ENCODE results near the gene COG2.
"Not testable (repeated sequence)": the region's sequence is repeated elsewhere in the genome, so short reads cannot be mapped to it uniquely, and the experiment has no call there.

The COG2 gene, protein sequence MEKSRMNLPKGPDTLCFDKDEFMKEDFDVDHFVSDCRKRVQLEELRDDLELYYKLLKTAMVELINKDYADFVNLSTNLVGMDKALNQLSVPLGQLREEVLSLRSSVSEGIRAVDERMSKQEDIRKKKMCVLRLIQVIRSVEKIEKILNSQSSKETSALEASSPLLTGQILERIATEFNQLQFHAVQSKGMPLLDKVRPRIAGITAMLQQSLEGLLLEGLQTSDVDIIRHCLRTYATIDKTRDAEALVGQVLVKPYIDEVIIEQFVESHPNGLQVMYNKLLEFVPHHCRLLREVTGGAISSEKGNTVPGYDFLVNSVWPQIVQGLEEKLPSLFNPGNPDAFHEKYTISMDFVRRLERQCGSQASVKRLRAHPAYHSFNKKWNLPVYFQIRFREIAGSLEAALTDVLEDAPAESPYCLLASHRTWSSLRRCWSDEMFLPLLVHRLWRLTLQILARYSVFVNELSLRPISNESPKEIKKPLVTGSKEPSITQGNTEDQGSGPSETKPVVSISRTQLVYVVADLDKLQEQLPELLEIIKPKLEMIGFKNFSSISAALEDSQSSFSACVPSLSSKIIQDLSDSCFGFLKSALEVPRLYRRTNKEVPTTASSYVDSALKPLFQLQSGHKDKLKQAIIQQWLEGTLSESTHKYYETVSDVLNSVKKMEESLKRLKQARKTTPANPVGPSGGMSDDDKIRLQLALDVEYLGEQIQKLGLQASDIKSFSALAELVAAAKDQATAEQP

DNA sequence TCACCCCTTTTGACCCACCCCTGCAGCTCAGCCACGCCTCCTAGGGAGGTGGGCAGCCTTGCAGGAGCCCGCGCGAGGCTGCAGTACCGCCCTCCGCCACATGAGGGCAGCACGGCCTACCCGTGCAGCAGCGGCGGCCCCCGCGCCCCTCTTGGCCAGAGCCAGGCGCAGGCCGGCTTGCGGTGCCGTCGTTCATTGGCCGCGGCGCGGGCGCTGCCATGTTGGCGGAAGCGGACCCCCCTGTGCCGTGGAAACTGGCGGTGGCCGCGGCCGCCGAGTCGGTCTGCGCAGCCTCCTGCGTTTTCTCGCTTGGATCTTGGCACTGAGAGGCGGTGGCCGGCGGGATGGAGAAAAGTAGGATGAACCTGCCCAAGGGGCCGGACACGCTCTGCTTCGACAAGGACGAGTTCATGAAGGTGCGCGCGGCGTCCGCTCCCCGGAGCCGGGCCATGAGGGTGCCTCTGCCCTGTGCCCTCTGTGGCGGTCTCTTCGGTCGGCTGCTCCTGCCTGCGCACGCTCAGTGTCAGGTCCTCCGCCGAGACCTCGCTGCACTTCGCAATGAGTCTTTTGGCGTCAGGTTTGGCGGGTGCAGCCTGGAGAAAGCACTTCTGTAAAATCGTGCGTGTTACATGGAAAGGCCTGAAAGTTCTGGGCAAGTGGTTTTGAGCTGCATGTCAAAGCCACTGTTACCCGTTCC, at the start of gene COG2:
Gene COG2 (plus strand): TSS at position 219 of the 697 bp plus-strand sequence. CDS start 126 bp downstream, at position 345.
- peak; percentile 59 for DNase-seq

DNA sequence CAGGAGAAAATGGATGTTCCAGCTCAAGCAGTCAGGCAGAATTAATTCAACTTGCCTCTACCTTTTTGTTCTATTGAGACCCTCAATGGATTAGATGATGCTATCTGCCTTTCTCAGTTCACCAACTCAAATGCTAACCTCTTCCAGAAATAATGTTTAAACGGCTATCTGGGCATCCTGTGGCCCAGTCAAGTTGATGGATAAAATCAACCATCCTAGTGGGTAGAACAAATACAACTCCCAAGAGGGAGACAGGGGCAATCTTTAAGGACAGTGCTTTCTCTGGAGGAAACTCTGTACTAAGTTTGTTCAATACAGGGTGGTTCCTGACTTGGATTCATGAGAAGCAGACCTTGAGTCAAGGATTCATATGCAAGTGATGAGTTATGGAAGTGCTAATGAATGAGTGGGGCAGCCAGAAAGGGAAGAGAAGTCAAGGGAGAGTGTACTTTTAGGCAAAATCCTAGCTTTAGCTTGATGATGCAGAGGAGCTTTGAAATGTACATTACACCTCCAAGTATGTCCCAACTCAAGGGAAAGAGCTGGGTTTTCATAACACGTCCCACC, 49.4 kb upstream of the COG2 start:
- DNase-seq, result no peak

DNA sequence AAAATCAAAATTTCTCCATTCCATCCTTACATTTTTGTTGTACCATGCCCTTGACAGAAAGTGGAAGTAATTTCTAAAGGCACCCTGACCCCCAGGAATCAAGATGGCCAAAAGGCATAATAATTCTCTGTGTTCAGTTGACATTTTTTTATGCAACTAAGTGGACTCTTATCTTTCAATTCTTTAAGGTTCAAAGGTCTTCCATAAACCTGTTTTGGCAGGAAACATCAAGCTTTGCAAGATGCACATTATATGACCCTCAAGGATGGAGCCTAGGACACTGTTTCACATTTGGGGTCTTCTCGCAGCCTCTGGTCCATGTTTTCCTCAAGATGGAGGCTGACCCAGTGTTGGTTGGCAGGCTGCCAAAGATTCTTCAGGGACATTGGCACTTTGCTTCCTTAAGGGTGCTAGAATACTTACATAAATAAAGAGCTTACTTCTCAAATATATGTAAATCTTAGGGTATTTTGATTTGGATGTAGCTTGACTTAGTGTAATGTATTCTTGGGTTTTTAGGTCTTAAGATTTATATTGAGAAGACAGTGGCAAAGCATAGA, 48.0 kb upstream of the COG2 start:
- no peak for DNase-seq

DNA sequence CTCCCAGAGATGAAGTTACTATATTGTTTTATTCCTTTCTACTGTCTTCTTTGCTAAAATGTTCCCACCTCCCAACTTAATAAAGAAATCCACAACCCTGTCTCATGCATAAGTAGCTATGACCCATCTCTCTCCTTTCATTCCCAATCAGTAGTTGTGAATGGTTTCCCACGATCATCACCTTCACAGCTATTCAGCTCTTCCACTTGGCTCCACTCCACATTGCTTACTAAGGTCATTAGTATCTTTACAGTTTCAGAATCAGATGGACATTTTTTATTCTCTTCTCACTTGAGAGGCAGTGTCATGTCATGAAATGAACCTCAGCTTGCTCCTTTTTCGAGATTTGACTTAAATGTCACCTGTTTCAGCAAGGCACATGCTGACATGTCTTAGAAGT, 47.1 kb upstream of the COG2 start:
- DNase-seq, result no peak

DNA sequence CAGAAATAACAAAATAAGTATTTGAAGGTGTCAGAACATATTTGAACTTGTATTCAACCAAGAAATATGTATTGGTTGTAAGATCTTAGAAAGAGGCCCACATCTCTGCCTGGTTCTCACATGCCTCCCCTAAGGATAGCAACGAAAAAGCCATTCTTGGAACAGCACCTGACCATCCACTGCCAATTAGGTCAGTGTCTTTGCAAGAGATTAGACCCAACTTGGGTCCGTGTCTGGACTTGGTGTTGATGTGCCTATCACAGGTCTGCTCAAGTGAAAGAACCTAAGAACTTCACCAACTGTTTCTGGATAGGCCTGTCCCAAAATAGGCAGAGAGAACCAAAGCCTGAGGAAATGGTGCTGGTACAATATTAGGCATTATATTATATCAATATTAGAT, 46.0 kb upstream of the COG2 start:
- no peak for DNase-seq

DNA sequence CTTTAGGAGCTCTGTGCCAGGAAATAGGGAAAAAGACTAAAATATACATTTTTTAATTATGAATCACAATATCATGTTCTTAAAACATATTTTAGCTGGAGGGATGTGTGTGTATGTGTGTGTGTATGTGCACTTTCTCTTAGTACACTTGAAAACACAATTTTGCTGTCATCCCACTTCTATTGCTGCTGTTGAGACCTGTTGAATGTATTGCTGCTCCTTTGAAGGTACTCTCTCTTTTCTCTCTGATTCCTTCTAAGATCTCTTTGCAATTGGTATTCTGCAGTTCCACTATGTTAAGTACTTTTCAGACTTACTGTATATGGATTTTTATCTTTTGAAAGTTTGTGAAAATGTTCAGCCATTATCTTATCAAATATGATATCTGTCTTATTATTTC, 43.5 kb upstream of the COG2 start:
- no peak for DNase-seq

DNA sequence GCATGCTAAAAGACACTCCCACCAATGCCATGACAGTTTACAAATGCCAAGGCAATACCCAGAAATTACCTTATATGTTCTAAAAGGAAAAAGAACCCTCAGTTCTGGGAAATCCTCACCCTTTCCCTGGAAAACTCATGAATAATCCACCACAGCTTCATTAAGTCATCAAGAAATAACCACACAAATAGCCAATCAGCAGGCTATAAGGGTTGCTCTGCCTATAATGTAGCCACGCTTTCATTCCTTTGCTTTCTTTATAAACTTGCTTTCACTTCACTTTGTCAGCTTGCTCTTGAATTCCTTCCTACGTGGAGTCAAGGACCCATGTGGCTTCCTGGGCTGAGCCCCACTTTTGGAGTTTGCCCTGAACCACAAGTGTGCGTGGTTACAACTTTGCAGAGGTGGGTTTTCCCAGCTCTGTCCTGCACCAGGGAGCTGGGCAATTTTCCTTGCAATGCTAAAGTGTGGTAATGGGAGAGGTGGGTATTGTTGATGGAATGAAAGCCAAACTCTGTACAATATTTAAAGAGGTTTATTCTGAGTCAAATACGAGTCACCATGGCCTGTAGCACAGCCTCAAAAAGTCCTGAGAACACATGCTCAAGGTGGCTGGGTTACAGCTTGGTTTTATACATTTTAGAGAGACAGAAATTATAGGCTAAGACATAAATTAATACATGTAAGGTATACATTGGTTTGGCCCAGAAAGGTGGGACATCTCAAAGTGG, 42.2 kb upstream of the COG2 start:
- DNase-seq, result no peak

DNA sequence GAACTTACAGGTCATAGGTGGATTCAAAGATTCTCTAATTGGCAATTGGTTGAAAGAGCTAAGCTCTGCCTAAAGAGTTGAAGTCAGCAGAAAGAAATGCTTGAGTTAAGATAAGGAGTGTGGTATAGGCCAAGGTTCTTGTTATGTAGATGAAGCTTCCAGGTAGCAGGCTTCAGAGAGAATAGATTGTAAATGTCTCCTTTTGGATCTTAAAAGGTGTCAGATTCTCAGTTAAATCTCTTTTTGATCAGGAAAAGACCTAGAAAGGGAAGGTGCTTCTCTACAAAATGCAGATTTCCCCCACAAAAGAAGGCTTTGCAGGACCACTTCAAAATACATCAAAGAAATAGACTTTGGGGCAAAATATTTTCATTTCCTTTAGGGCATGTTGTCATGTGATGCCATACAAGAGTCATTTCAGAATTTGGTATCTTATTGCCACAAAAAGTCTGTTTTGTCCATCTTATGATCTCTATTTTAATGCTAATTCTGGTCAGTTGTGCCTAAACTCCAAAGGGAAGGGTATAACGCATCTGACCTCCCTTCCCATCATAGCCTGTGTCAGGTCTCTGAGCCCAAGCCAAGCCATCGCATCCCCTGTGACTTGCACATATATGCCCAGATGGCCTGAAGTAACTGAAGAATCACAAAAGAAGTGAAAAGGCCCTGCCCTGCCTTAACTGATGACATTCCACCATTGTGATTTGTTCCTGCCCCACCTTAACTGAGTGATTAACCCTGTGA, 41.5 kb upstream of the COG2 start:
- not testable (repeated sequence) for DNase-seq

DNA sequence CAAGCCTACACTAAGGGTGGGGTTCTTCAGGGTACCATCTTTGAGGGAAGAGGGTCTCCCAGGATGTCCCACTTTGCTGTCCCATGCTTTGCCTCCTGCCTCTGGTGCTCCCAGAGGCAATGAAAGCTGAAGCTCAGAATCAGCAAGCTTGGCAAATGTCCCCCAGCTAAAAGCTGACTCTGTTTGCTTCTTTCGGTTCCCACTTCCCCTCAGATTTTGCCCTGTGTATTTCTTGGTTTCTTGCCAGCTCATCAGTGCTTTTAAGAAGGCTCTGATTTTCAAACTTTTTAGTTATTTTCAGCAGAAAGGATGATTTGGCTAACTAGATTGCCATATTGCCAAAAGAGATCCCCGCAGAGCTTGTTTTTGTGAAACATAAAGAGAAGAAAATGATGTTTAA, 33.1 kb upstream of the COG2 start:
- DNase-seq, result no peak

DNA sequence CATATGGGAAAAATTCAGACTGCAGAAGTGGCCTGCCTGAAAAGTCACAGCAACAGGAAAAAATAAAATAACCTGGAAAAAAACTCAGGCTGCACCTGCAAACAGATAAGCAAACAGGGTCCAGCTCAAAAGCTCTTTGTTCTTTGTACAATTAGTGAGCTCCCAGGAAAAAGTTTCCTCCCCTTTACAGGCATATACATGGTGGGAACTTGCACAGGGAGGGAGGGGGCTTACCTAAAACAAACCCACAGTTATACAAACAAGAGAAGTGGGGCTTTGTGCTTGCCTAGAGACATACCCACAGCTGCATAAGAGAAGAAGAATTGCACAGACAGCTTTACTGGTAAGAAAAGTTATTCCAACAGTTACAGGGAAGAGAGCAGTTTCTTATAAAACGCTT, 31.7 kb upstream of the COG2 start:
- DNase-seq, result no peak

DNA sequence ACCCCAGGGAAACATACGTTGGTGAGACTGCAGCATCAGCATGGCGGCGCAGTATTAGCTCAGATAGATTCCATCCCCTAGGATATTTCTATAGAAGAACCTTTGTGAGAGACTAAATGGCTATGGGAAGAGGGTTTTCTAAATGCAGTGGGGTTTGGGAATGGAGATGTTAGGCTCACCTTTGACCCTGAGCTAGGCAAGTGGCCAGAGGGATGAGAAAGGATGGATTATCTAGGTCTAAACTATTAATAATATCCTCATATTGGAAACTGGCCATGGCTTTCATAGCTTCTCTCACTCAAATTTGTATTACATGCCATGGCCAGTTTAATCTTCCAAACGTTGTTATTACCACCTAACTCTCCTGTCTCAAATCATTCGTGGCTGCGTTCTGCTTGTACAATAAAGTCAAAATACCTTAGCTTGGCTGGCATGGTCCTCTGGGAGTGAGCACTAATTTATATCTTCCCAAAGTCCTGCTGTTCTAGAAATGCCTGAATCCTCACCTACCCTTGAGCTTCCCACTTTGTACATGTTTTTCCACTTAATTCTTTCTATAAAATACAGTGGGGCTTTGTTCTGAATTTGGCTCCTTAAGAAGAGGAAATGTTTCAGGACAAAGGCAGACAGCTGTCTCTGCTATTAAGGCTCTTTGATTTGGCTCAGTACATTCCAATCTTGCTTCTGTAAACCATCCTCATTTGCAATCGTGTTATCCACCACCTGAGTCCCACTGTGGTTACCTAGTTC, 31.0 kb upstream of the COG2 start:
- DNase-seq, result no peak

DNA sequence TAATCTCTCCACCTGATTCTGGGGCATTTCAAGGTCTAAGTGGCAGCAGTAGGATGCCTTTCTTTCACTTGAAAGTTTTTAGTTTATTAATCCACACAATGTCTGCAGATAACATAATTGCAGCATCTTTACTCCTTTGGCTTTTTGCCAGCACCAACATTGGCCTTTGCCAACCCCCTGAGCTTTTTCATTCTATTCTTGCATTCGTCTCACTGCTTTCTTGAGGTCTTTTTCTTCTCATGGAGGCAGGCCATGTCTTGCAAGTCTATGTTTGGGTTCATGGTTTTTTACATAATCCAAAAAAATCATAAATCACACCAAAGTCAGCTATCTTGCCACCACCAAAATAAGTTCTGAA, 30.4 kb upstream of the COG2 start:
- DNase-seq, result no peak

DNA sequence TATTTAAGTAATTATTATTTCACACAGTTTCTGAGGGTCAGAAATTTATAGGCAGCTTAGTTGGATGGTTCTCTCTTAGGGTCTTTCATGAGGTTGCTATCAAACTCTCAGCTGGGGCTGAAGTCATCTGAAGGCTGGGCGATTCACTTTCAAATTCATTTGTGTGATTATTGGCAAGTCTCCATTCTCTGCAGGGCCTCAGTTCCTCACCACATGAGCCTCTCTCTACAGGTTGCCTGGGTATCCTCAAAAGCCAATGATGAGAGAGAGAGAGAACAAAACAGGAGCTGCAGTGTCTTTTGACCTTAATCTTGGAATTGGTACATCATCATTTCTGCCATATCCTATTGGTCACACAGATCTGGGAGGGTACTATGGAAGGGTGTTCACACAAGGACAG, 29.6 kb upstream of the COG2 start:
- DNase-seq, result no peak

DNA sequence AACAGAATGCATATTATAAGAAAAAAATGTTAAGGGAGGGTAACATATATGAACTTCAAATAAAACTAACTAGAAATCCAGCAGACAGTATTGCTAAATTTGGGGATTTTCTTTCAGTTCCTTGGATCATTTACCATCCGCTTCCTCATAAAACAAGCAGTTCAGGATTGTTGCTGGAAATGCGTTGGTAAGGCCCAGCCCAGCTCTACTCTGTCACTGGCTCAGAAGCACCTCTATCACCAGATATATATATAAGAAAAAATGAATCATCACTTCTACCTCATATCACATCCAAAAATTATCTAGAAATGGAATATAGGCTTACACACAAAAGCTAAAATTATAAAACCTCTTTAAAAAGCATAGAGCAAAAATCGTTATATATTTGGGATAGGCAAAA, 28.2 kb upstream of the COG2 start:
- no peak for DNase-seq

DNA sequence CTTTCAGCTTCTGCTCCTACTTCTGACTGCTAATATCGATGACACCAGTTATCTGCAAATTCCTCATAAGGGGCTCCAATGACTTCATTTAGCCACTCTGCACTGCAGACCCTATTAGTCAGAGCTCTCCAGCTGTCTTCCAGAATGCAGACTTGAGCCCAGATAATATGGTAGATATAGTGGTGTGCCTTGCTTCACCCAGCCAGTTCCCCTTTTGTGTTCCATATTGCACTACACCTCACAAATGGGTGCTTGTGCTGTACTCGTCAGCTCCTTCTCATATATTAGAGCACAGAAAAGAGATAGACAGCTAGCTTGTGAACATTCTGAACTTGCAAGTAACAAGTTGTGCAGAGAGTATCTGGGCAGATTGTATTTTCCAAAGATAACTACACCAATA, 23.7 kb upstream of the COG2 start:
- no peak for DNase-seq

DNA sequence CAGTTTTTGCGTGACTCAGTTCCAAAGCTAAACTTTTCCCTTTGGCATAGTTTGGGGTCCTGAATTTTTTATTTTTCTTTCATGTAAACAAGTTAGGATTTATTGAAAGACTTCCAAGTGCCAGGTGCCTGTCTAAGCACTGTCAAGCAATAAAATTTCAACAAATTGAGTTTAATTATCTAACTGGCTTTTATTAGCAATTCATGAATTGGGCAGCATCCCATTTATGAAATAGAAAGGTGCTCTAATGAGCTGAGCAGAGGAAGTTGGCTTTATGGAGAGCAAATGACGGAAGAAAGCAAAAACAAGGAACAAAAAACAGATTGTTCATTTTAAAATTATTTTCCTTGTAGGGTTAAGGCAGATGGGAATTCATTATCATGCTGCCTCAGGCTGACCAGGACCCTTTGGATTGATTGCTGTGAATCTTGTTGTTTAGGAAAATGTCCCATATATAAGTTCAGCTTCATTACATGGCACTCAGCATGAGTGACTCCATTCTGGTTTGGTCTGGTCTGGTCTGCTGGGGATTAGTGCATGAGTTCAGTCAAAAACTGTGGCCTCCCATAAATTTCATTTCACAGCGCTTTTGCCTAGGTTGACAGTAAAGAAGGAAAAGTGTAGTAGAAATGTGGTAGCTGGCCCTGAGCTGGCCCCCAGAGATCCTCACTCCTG, 21.5 kb upstream of the COG2 start:
- DNase-seq, result no peak

DNA sequence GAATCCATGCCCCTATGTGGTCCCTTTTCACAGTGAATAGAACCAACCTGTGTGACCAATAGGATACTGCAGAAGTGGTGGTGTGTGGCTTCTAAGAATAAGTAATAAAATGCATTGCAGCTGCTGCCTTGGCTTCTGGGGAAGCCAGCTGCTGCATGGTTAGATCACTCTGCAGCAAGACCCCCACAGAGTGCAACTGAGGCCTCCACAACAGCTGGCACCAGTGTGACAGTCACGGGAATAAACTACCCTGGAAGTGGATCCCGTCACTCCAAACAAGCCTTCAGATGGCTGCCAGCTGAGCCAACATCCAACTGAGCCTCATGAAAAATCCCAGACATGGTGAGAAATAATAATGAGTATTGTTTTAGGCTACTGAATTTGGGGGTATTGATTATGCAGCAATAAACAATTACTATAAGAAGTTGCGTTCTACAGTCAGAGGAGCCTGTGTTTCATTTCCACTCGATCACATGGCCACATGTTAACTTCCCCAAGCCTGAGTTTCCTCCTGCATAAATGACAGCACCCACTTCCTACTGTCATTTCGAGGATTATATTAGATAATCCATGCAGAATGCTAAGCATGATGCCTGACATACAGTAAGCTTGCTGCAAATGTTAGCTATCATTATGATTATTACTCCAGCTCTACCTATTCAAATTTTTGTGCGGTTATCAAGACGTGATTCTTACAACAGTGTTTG, 20.8 kb upstream of the COG2 start:
- DNase-seq, result no peak

DNA sequence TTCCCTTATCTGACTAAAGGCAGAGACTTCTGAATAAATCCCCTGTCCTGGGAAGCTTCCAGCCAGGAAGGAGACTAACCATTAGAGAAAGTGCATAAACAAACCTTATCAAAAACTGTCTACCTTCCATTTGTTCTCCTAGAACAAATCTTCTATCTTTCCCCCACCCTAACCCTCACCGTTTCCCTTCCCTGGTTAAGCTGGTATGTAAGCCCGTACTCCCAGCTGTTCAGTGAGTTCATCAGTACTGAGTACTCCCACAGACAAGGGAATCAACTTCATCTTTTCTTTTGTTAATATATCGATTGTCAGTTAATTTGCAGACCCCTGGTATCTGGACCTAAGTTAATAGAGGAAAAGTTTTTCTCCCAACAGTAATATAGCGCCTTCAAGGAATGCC, 20.1 kb upstream of the COG2 start:
- DNase-seq, result no peak

DNA sequence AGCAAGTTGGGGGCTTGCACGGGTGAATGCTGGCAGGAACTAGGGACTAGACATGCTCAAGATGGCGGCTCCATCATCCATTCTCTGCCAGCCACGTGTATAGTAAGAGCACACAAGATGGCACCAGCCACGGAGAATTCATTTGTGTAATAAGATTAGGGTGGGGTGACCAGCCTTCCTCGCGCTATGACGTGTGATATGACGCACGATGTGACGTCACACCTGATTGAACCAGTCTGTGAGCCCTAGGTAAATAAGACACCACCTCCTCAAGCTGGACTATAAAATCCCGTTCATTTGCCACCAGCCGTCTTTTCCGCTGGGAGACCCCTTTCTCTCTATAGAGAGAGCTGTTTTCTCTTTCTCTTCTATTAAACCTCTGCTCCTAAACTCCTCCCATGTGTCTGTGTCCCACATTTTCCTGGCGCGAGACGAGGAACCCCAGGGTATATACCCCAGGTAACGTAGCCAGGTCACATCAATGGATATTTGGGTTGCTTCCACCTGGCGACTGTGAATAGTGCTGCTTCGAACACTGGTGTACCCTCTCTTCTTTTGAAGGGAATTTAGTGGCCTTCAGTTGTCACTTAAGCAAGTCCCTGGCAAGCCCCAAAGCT, 18.1 kb upstream of the COG2 start:
- DNase-seq, result no peak

Data from cortex of kidney (tissue), 1 donor.